ENCODE data around the gene HDAC1.
"Not testable (repeated sequence)": the region's sequence is repeated elsewhere in the genome, so short reads cannot be mapped to it uniquely, and the experiment has no call there.

The HDAC1 gene

DNA sequence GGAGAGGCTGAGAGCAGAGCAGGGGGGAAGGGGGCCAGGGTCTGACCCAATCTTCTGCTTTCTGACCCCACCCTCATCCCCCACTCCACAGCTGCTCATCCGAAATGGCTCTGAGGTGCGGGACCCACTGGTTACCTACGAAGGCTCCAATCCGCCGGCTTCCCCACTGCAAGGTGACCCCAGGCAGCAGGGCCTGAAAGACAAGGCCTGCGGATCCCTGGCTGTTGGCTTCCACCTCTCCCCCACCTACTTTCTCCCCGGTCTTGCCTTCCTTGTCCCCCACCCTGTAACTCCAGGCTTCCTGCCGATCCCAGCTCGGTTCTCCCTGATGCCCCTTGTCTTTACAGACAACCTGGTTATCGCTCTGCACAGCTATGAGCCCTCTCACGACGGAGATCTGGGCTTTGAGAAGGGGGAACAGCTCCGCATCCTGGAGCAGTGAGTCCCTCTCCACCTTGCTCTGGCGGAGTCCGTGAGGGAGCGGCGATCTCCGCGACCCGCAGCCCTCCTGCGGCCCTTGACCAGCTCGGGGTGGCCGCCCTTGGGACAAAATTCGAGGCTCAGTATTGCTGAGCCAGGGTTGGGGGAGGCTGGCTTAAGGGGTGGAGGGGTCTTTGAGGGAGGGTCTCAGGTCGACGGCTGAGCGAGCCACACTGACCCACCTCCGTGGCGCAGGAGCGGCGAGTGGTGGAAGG is 17.1 kb upstream of the HDAC1 start:
- DNase-seq = no peak

DNA sequence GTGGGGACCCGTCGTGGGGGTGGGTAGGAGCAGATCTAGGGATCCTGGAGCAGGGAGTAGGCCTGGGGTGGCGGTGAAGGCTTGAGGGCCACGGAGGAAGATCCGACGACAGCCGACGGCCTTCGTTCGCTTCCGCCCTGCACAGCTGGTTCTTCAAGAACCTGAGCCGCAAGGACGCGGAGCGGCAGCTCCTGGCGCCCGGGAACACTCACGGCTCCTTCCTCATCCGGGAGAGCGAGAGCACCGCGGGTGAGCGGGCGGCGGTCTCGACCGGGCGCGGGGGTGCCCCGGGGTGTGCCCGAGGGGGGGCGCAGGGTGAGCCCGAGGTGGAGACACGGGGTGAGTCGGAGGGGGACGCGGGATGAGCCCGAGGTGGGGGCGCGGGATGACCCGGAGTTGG is 16.5 kb upstream of the HDAC1 start:
- no peak for DNase-seq

DNA sequence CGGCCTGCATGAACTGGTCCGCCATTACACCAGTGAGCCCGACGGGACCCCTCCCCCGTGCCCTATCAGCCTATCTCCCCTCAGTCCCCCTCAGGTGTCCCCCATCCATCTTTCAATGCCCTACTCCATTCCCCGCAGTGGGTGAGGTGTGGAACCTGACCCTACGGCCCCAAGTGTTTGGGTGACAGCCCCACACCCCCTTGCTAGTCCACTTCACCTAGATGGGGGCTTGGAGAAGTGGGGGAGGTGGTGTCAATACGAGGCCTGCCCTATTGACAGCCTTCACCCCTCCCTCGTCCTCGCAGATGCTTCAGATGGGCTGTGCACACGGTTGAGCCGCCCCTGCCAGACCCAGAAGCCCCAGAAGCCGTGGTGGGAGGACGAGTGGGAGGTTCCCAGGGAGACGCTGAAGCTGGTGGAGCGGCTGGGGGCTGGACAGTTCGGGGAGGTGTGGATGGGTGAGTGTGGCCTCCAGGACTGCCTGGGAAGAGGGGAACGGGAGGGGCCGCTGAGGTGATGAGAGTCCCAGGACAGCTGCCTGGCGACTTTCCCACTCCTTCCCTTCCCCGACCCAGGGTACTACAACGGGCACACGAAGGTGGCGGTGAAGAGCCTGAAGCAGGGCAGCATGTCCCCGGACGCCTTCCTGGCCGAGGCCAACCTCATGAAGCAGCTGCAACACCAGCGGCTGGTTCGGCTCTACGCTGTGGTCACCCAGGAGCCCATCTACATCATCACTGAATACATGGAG is 15.7 kb upstream of the HDAC1 start:
- DNase-seq = no peak

DNA sequence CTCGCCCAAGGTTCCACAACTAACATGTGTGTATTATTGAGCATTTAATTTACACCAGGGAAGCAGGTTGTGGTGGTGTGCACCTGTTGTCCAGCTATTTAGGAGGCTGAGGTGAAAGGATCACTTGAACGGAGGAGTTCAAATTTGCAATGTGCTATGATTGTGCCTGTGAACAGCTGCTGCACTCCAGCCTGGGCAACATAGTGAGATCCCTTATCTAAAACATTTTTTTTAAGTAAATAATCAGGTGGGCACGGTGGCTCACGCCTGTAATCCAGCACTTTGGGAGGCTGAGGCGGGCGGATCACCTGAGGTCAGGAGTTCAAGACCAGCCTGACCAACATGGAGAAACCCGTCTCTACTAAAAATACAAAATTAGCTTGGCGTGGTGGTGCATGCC is 7.1 kb upstream of the HDAC1 start:
- DNase-seq = not testable (repeated sequence)

DNA sequence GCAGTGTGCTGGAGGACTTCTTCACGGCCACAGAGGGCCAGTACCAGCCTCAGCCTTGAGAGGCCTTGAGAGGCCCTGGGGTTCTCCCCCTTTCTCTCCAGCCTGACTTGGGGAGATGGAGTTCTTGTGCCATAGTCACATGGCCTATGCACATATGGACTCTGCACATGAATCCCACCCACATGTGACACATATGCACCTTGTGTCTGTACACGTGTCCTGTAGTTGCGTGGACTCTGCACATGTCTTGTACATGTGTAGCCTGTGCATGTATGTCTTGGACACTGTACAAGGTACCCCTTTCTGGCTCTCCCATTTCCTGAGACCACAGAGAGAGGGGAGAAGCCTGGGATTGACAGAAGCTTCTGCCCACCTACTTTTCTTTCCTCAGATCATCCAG is 6.2 kb upstream of the HDAC1 start:
- no peak for DNase-seq

DNA sequence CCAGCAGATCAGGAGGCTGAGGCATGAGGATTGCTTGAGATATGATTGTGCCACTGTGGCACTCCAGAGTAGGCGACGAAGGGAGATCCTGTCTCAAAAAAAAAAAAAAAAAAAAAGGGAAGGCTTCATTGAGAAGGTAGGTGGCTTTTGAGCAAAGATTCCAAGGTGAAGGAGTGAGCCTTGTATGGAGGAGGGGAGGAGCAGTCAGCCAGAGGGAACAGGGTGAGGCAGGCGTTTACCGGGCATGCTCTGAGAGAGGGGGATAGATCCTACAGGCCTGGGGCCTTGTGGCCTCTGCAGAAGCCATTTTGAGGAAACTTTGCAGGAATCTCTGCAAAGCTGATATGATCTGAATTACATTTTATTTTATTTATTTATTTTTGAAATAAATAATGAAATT is 5.1 kb upstream of the HDAC1 start:
- no peak for DNase-seq

DNA sequence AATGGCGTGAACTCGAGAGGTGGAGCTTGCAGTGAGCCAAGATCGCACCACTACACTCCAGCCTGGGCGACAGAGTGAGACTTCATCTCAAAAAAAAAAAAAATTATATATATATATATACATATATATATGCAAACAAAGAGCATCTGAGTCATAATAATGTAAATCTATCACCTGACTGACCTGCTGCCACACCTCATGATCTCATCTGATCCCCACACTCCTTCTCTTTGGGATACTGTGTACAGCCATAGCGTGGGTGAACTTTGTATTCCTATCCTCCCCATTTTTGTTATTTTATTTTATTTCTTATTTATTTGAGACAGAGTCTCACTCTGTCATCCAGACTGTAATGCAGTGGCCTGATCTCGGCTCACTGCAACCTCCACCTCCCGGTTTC is 2.6 kb upstream of the HDAC1 start:
- no peak for DNase-seq

DNA sequence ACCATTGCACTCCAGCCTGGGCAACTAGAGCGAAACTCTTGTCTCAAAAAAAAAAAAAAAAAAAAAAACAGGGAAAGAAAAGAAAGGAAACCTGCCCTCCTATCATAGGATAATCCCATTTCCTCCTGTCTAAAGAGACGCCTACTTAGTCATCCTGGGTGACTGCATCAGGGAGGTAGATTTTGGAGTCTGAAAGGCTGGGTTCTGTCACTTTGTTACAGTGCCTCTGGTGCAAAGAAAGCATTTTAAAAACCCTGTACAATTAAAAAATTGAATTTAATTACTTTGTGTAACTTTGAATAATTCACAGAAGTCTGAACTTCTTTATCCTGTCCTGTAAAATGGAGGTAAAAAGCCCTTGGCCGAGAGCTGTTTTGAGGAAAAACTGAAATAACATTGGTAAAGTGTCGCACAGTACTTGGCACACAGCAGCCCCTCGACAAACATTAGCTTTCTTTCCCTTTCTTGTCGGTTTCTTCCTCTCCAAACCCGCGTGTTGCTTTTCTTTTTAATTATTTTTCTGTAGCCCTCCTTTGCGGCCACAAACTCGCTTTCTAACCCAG is 657 bp upstream of the HDAC1 start:
- DNase-seq = no peak

DNA sequence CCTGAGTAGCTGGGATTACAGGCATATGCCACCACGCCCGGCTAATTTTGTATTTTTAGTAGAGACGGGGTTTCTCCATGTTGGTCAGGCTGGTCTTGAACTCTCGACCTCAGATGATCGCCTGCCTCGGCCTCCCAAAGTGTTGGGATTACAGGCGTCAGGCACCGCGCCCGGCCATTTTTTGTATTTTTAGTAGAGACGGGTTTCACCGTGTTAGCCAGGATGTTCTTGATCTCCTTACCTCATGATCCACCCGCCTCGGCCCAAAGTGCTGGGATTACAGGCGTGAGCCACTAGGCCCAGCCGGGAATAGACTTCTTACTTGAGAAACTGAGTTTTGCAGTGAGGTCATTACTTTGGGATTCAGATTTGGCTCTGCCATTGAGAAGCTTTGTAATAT is 6.3 kb downstream of the HDAC1 start:
- not testable (repeated sequence) for DNase-seq

DNA sequence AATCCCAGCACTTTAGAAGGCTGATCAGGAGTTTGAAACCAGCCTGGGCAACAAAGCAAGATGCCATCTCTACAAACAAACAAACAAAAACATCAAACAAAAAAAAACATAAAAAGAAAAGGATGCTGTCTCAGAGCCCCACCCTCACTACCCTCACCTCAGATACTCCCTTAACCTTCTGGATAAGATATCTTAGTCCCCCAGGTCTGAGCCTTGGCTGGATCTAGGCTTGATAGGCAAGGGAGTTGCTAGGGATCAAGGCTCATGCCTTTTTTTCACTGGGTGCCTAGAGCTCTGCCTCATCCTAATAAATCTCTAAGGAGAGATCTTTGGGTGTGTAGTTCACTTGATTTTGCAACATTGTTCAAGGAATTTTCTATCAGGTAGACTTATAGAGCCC is 7.4 kb downstream of the HDAC1 start:
- no peak for DNase-seq

DNA sequence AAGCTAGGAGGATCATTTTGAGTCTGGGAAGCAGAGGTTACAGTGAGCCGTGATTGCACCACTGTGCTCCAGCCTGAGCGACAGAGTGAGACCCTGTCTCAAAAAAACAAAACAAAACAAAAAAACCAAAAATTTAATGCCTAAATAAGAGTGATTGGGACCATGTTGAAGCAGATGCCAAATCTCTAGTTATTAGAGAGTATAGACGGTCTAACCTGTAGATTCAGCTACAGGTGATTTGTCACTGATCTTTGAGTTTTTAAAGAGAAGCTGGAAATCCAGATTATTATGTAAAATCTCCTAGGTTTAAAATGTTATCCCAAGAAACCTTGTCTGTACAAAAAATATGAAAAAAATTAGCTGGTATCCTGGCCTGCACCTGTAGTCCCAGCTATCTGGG is 11.5 kb downstream of the HDAC1 start:
- no peak for DNase-seq

DNA sequence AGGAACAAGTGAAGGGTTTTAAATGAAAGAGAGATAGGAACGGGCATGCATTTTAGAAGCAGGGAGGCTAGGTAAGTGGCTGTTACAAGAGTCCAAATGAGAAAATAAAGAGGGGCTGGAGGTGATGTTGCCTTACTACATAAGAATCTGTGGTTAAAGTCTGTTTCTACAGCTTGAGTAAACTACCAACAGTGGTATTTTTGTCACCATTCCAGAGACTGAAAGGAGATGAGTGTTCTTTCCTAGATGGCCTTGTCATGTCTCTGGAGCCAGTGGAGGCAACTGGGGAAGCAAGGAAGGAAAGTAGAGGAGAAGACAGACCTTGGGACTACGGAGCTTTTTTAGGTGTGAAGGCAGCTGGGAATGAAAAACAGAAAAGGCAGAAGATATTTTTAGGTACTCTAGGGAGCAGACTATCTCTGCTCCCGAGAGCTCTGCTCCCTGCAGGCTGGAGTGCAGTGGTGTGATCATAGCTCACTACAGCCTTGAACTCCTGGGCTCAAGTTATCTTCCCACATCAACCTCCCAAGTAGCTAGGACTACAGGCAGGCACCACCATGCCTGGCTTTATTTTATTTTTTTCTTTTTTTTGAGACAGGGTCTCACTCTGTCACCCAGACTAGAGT is 12.2 kb downstream of the HDAC1 start:
- no peak for DNase-seq

DNA sequence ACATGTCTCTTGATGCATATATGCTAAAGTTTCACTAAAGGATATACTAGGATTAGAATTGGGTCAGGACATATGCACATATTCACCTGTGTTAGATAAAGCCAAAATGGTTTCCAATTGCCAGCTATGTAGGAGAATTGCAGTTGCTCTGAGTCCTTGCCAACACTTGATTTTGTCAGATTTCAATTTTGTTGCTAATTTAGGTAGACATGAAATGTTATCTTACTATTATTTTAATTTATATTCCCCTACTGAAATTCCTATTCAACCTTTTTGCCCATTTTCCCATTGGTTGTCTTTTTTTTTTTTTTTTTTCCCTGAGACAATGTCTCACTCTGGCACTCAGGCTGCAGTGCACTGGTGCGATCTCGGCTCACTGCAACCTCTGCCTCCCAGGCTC is 13.4 kb downstream of the HDAC1 start:
- no peak for DNase-seq

DNA sequence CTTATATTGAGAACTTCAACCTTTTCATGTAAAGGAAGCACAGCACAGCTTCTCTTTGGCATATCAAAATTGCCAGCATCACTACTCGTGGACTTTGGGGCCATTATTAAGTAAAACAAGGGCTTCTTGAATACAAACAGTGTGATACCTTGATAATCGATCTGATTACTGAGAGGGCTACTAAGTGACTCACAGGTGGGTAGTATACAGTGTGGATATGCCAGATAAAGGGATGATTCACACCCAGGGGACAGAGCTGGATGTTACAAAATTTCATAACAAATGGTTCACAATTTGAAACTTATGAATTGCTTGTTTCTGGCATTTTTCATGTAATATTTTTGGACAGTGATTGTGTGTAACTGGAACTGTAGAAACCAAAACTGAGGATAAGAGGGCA is 15.4 kb downstream of the HDAC1 start:
- no peak for DNase-seq

DNA sequence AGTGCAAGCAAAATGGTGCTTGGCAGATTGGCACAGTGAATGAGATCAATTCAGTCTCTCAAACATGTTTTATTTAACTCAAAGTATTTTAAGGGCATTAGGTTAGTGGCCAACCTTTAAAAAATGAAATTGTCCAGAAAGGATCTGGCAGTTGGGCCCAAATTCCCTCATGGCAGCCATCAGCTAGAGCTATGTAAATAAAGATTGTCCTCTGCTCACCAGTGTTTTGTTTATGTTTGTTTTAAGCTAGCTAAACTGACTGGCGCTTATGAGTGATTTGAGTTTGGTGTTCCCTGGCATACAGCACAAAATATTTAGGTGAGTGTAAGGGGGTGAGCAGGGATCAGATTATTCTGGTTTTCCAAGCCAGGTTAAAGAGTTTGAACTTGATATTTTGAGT is 18.1 kb downstream of the HDAC1 start:
- no peak for DNase-seq

DNA sequence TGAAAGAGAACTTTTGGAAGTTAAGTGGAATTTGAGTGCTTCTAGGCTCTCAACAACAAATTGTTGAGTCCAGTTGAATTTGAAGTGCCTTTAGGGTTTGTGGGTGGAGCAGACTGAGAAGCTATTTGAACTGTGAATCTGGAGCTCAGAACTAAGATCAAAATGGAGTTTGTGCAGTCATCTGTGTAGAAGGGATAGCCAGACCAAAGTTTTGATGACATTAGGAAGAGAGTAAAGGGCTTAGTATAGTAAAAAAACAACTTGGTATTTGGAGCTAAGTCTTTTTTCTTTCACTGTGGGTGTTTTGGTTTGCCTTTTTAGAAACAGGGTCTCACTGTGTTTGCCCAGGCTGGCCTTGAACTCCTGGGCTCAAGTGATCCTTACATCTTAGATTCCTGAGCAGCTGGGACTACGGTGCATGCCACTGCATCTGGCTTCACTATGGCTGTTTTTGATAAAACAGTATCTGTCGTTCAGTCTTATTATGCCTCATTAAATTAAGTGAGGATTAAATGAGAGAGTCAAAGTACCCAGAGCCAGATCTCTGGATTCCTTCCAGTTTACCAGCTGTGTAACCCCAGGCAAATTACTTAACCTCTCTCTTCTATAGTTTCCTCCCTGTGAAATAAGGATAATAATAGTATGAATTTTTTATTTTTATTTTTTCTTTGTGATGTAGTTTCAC is 20.0 kb downstream of the HDAC1 start:
- no peak for DNase-seq

DNA sequence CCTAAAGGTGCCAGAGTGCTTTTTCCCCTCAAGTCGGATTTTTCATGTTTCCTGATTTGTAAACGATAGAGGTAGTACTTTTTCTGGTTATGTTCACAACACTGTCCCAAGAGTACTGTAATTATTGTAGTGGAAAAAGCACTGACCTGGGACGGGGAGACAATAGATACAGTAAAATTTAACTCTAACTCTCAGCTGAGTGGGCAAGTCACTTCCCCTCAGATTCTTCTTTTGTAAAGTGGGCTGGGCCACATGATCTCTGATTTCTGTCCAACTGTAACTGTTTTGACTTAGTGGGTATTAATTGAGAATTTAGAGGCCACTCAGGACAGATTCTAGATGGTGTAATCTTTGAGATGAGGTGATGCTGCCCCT is 25.0 kb downstream of the HDAC1 start:
- DNase-seq = no peak

DNA sequence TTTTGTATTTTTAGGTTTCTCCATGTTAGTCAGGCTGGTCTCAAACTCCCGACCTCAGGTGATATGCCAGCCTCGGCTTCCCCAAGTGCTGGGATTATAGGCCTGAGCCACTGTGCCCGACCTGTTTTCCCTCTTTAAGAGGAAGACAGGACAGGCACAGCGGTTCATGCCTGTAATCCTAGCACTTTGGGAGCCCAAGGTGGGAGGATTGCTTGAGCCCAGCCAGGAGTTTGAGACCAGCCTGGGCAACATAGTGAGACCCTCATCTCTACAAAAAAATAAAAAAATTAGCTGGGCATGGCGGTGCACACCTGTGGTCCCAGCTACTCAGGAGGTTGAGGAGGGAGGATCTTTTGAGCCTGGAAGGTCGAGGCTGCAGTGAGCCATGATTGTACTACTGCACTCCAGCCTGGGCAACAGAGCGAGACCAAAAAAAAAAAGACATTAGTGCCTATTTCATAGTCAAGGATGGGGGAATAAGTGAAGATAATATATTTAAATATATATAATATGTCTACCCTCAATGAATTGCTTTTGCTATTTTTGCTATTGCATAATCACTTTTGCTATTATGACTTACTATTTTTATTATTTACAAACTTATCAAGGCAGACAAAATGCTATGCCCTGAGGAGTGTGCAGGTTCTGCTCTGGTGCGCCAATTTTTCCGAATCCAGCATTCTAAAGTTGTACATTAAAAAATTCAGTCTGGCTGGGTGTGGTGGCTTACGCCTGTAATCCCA is 26.4 kb downstream of the HDAC1 start:
- DNase-seq = no peak

DNA sequence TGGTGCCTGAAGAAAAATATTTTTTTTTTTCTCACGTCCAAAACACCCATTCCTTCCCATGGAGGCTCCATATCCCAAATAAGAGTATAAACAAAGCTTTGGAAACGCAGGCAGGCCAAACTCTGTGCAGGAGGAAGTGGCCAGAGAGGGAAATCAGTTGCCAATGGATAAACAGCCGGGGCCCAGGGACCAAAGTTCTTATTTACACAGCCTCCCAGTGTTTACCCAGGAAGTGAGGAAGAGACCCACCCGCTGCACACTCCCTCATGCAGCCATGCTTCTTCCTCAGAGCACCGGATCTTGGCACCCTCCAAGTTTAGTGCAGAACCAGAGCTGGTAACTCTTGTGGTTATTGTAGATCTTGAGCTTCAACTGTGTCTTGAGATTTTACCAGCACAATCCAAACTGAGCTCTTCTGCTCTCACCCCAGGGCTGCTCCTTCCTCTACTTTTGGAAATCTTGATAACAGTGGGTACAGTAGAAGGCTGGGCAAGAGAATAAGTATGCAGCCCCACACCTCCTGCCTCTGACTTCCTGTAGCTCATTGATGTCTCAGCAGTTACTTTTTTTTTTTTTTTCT is 29.9 kb downstream of the HDAC1 start:
- no peak for DNase-seq

DNA sequence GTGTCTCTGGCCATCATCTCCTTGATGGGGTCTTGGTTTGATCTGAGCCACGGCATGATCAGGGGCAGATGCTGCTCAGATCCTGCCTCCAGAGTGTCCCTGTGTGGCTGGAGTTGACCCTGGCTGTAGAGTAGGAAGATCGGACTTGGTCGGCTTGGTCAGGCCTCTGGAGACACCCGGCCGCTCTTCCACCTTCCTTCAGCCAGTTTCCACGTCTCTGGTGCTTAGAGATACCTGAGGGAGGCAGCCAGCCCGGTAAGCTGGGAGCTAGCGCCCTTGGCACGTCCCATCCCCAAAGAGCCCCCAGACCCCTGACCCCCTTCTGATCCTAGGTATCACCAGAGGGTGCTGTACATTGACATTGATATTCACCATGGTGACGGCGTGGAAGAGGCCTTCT is 35.3 kb downstream of the HDAC1 start:
- no peak for DNase-seq

DNA sequence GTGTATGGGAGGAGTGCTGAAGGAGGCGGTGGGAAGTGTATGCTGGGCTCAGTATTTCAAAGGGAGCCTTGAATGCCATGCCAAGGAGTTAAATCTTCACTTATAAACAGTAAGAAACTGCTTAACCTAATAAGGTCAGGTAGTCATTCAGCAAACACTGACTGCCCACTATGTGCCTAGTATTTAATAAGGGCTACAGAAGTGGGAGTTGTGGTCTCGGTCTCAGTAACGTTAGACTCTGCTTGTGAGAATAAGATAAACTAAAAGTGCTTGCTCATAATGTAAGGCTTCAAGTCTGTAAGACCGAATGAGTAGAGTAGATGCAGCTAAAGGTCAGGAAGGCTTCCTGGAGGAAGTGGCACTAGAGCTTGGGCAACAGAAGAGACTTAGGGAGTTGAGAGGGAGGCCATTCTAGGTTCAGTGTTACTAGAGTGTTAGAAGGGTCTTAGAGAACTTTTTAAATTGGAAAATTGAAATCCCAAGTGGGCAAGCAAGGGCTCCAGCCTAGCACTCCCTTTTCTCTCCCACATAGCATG is 38.1 kb downstream of the HDAC1 start:
- DNase-seq = no peak

DNA sequence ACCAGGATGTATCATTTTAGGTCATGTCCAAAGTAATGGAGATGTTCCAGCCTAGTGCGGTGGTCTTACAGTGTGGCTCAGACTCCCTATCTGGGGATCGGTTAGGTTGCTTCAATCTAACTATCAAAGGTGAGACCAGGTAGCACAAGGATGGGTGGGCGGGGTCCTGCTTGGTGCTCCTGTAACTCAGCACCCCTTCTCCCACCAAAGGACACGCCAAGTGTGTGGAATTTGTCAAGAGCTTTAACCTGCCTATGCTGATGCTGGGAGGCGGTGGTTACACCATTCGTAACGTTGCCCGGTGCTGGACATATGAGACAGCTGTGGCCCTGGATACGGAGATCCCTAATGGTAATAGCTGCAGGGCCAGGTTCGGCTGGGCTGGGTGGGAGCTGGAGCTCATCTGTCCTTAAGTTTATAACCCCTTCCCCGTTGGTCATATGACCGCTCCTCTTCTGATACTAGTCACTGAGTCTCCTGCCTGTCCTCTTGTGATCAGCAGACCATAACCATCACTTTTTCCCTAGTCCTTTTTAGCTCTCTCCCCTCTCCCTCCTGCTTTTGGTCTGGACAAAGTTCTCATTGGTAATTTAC is 38.8 kb downstream of the HDAC1 start:
- no peak for DNase-seq
